ENCODE results near the gene NCAPD2. TPM values are rescaled to one million over a fixed set of nuclear protein-coding genes. Genes with fewer than 3 reads are reported as not detected.

NCAPD2 gene
- total and polyA plus RNA-seq, 12 donors: 5.4 to 18.8 (median 12.2) TPM

- ATAC-seq (peak; percentile 6 to 56 (median 38)), DNase-seq (peak; percentile 67 to 77)
- TF ChIP-seq CTCF (IDR thresholded peaks at IDR 0.05): no peak
- H3K4me1 ChIP-seq: peaks cover 40 to 88% (median 78%) of the 10 kb centered on the region in 9 donors
- H3K9me3 ChIP-seq: no peaks in the 10 kb centered on the region
- H3K27me3 ChIP-seq: no peaks in the 10 kb centered on the region
- peaks cover 0 to 52% (median 8%) of the 10 kb centered on the region in 9 donors for H3K36me3 ChIP-seq
- H3K4me3 ChIP-seq: peak overlapping the region in 8 of 10 donors; percentile 5 to 97 (median 57)
- intact Hi-C loops (cut with DNase I): no loop called here
- peak overlapping the region; percentile 78 to 98 (median 92) for H3K27ac ChIP-seq
- 29 to 42% methylated on average over 18 of the region's 18 CpGs for WGBS, 2 donors
These were observed 57.2 kb downstream of the NCAPD2 start for GRCh38 chr12:6551063-6551461.

- no peaks in the 10 kb centered on the region for H3K9me3 ChIP-seq
- 17 to 20% methylated on average over 11 of the region's 11 CpGs for WGBS, 2 donors
- peak in 5 of 8 donors; percentile 1 to 27 (median 4) for ATAC-seq
- TF ChIP-seq CTCF (IDR thresholded peaks at IDR 0.05): no peak
- H3K4me1 ChIP-seq: peaks cover 40 to 91% (median 83%) of the 10 kb centered on the region in 9 donors
- H3K27me3 ChIP-seq: no peaks in the 10 kb centered on the region
- peak overlapping the region; percentile 78 to 98 (median 92) for H3K27ac ChIP-seq
- peaks cover 0 to 49% (median 8%) of the 10 kb centered on the region in 9 donors for H3K36me3 ChIP-seq
- H3K4me3 ChIP-seq: peak overlapping the region in 9 of 10 donors; percentile 5 to 97 (median 28)
- no peak for DNase-seq
- intact Hi-C loops (cut with DNase I): loop anchor here in 4 of 10 donors (2.0 kb wide), 2 partner anchors 13 to 17 kb away; partner anchors contain the start of gene GAPDH (in 2 of the 4)
These were observed 57.7 kb downstream of the NCAPD2 start for GRCh38 chr12:6551496-6552139.

GRCh38 chr12:6552140-6552551 is 58.2 kb downstream of the NCAPD2 start:
- no peaks in the 10 kb centered on the region for H3K9me3 ChIP-seq
- ATAC-seq: peak; percentile 17 to 72 (median 60)
- peak; percentile 76 to 77 for DNase-seq
- peak overlapping the region; percentile 78 to 98 (median 92) for H3K27ac ChIP-seq
- intact Hi-C loops (cut with DNase I): loop anchor here in 4 of 10 donors (2.0 kb wide), 2 partner anchors 13 to 17 kb away; partner anchors contain the start of gene GAPDH (in 2 of the 4)
- 6 to 16% methylated on average over 4 of the region's 4 CpGs for WGBS, 2 donors
- H3K4me3 ChIP-seq: peak overlapping the region in 9 of 10 donors; percentile 5 to 97 (median 28)
- H3K36me3 ChIP-seq: peaks cover 0 to 49% (median 10%) of the 10 kb centered on the region in 9 donors
- no peaks in the 10 kb centered on the region for H3K27me3 ChIP-seq
- peaks cover 40 to 91% (median 84%) of the 10 kb centered on the region in 9 donors for H3K4me1 ChIP-seq
- no peak for TF ChIP-seq CTCF (IDR thresholded peaks at IDR 0.05)

GRCh38 chr12:6553051-6553868 is 59.4 kb downstream of the NCAPD2 start:
- no peaks in the 10 kb centered on the region for H3K27me3 ChIP-seq
- peaks cover 0 to 46% (median 14%) of the 10 kb centered on the region in 9 donors for H3K36me3 ChIP-seq
- peak overlapping the region in 9 of 10 donors; percentile 66 to 98 (median 93) for H3K4me3 ChIP-seq
- 12 to 16% methylated on average over 15 of the region's 15 CpGs for WGBS, 2 donors
- peaks cover 40 to 89% (median 78%) of the 10 kb centered on the region in 9 donors for H3K4me1 ChIP-seq
- peak; percentile 20 to 56 (median 37) for ATAC-seq
- H3K27ac ChIP-seq: peak overlapping the region; percentile 78 to 98 (median 92)
- H3K9me3 ChIP-seq: no peaks in the 10 kb centered on the region
- no peak for TF ChIP-seq CTCF (IDR thresholded peaks at IDR 0.05)
- DNase-seq: peak in 1 of 2 donors; percentile 81
- intact Hi-C loops (cut with DNase I): loop anchor here in 4 of 10 donors (2.0 kb wide), 2 partner anchors 14 to 18 kb away; partner anchors contain the start of gene GAPDH (in 2 of the 4)

All from heart right ventricle (tissue), 16 donors.